ENCODE results near the gene TAPBPL. TPM values are rescaled to one million over a fixed set of nuclear protein-coding genes. Genes with fewer than 3 reads are reported as not detected.

The TAPBPL gene
- total and polyA plus RNA-seq, 2 of the 13 experiments (the other 11 are each of a cell fraction or from before 2014, with no cell fraction given) = 10.0 to 14.5 TPM

- no peak overlapping the region for H3K9ac ChIP-seq (ENCODE audit: insufficient read depth, low read depth, low read length)
- H4K20me1 ChIP-seq (ENCODE audit: insufficient read depth, low read length) = no peaks in the 10 kb centered on the region
- H3K4me3 ChIP-seq (replicated peaks in 1 of 3; ENCODE audit: insufficient read depth in 1 of 3, low read depth in 2 of 3, low read length in 3 of 3) = no peak overlapping the region
- intact Hi-C loops (cut with micrococcal nuclease; ENCODE audit: unreplicated experiment) = no loop called here
- ATAC-seq = no peak; the same call in 2 of the 3 replicates
- no peak overlapping the region for H3K4me2 ChIP-seq (ENCODE audit: low read depth, low read length)
- H3K27ac ChIP-seq (ENCODE audit: extremely low read length, insufficient read depth, low read length) = no peak overlapping the region
- peaks cover 33% of the 10 kb centered on the region for H3K4me1 ChIP-seq (ENCODE audit: insufficient read depth, low read length)
- H3K36me3 ChIP-seq (replicated peaks in 1 of 2; ENCODE audit: control insufficient read depth in 1 of 2, insufficient read depth in 2 of 2, low read length in 2 of 2) = no peaks in the 10 kb centered on the region
- POLR2A ChIA-PET = interaction anchor here (1.7 to 1.8 kb wide), 2 partner anchors 8 to 27 kb away, joined by 6 to 7 read pairs; partner anchors contain the start of genes TAPBPL and VAMP1
- DNase-seq (ENCODE audit: low spot score) = no peak
- in situ Hi-C loops (cut with HindIII; ENCODE audit: extremely low pct_ligation_motif_present, low pct_unique_long_range_greater_than_20kb) = no loop called here
- no peaks in the 10 kb centered on the region for H3K79me2 ChIP-seq (ENCODE audit: insufficient read depth, low read length)
- H3K9me3 ChIP-seq (ENCODE audit: low read length) = no peaks in the 10 kb centered on the region
- WGBS (ENCODE audit: low lambda C conversion rate) = 69% methylated on average over 8 of the region's 9 CpGs
- no TSS peak for BruUV-seq (replicated peaks)
- FAIRE-seq = no peak
- H3K27me3 ChIP-seq (ENCODE audit: control insufficient read depth in 1 of 2, insufficient read depth in 2 of 2, low read length in 2 of 2) = no peaks in the 10 kb centered on the region; a peak in 1 of 5 replicates
- no peak overlapping the region for H2AFZ ChIP-seq (ENCODE audit: low read length)
- CTCF ChIA-PET (ENCODE audit: low intra/inter-chr PET ratio, low total read pairs) = no interaction called here
- no peak for TF ChIP-seq ZBTB7B (CRISPR knock-in tag; IDR thresholded peaks at IDR 0.05)
- no peak for TF ChIP-seq SP140L (CRISPR knock-in tag; IDR thresholded peaks at IDR 0.05; ENCODE audit: borderline replicate concordance)
- TF ChIP-seq ZNF773 (CRISPR knock-in tag; IDR thresholded peaks at IDR 0.05; ENCODE audit: borderline replicate concordance) = no peak
- no peak for TF ChIP-seq RBM39 (IDR thresholded peaks at IDR 0.05; ENCODE audit: low read depth, low read length, poor library complexity, severe bottlenecking)
- no peak for TF ChIP-seq ZNF484 (CRISPR knock-in tag; IDR thresholded peaks at IDR 0.05; ENCODE audit: borderline replicate concordance, low read depth)
- no peak for TF ChIP-seq SP1 (IDR thresholded peaks at IDR 0.05)
- TF ChIP-seq SP1 (CRISPR knock-in tag; IDR thresholded peaks at IDR 0.05) = no peak
- TF ChIP-seq ZNF142 (CRISPR knock-in tag; IDR thresholded peaks at IDR 0.05) = no peak
- TF ChIP-seq RBAK (CRISPR knock-in tag; IDR thresholded peaks at IDR 0.05) = no peak
- TF ChIP-seq MXI1 (IDR thresholded peaks at IDR 0.05; ENCODE audit: borderline replicate concordance, low read depth, low read length) = no peak
- no peak for TF ChIP-seq ZNF782 (CRISPR knock-in tag; IDR thresholded peaks at IDR 0.05; ENCODE audit: borderline replicate concordance)
- TF ChIP-seq RFX1 (IDR thresholded peaks at IDR 0.05) = no peak
- no peak for TF ChIP-seq TBX2 (CRISPR knock-in tag; IDR thresholded peaks at IDR 0.05; ENCODE audit: borderline replicate concordance)
- TF ChIP-seq NFE2L2 (IDR thresholded peaks at IDR 0.05; ENCODE audit: low read length) = no peak
- TF ChIP-seq, protein P1, sequence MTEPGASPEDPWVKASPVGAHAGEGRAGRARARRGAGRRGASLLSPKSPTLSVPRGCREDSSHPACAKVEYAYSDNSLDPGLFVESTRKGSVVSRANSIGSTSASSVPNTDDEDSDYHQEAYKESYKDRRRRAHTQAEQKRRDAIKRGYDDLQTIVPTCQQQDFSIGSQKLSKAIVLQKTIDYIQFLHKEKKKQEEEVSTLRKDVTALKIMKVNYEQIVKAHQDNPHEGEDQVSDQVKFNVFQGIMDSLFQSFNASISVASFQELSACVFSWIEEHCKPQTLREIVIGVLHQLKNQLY (CRISPR knock-in tag; IDR thresholded peaks at IDR 0.05) = no peak
- TF ChIP-seq, protein P2, sequence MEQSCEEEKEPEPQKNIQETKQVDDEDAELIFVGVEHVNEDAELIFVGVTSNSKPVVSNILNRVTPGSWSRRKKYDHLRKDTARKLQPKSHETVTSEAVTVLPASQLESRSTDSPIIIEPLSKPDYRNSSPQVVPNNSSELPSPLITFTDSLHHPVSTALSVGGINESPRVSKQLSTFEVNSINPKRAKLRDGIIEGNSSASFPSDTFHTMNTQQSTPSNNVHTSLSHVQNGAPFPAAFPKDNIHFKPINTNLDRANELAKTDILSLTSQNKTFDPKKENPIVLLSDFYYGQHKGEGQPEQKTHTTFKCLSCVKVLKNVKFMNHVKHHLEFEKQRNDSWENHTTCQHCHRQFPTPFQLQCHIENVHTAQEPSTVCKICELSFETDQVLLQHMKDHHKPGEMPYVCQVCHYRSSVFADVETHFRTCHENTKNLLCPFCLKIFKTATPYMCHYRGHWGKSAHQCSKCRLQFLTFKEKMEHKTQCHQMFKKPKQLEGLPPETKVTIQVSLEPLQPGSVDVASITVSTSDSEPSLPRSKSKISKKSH (CRISPR knock-in tag; IDR thresholded peaks at IDR 0.05; ENCODE audit: borderline replicate concordance) = no peak
- TF ChIP-seq, protein P3, sequence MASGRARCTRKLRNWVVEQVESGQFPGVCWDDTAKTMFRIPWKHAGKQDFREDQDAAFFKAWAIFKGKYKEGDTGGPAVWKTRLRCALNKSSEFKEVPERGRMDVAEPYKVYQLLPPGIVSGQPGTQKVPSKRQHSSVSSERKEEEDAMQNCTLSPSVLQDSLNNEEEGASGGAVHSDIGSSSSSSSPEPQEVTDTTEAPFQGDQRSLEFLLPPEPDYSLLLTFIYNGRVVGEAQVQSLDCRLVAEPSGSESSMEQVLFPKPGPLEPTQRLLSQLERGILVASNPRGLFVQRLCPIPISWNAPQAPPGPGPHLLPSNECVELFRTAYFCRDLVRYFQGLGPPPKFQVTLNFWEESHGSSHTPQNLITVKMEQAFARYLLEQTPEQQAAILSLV (CRISPR knock-in tag; IDR thresholded peaks at IDR 0.05; ENCODE audit: borderline replicate concordance) = no peak
Observed at GRCh38 chr12:6443361-6443983, 8.4 kb upstream of the TAPBPL start.

Measured in HepG2 (cell line).